Thyroid gland (tissue), 4 donors: ENCODE measurements around the gene CPLANE2. TPM values are rescaled to one million over a fixed set of nuclear protein-coding genes. Genes with fewer than 3 reads are reported as not detected.

Experiments used
- DNase-seq, 2 donors: peaks; one replicate each; pipeline ENCODE4 v3.0.0-alpha.2; 2019
- H3K27ac ChIP-seq, 3 donors: fragments of 200-600 bp; sonication (generic); 1 replicate in 2 of 3; 2 replicates in 1 of 3; pipeline ENCODE4 v1.5.1; 2016 to 2019; ENCODE audit warnings: mild to moderate bottlenecking in 1 of 3, moderate library complexity in 1 of 3
- H3K27me3 ChIP-seq: fragments of 200-600 bp; sonication (generic); one replicate; pipeline ENCODE4 v1.5.1; 2019
- H3K36me3 ChIP-seq, 2 donors: fragments of 200-600 bp; sonication (generic); one replicate each; pipeline ENCODE4 v1.5.1; 2016 to 2019
- H3K4me1 ChIP-seq, 2 donors: fragments of 200-600 bp; sonication (generic); one replicate each; pipeline ENCODE4 v1.5.1; 2017 to 2019
- H3K4me3 ChIP-seq, 3 donors: fragments of 200-600 bp; sonication (generic); replicated peaks in 1 of 3; 1 replicate in 2 of 3; 2 replicates in 1 of 3; pipeline ENCODE4 v1.5.1; 2016; ENCODE audit warnings: mild to moderate bottlenecking in 1 of 3
- H3K9me3 ChIP-seq: fragments of 200-600 bp; sonication (generic); one replicate; pipeline ENCODE4 v1.5.1; 2017
- POLR2A ChIP-seq, 2 donors: fragments of 450-650 bp; IDR thresholded peaks; one replicate each; pipeline ENCODE4 v1.6.1; 2017; ENCODE audit warnings: antibody characterized with exemption in 2 of 2, mild to moderate bottlenecking in 2 of 2, moderate library complexity in 1 of 2
- WGBS, 2 donors: methylation state at CpG; one replicate each; pipeline ENCODE4 v1.1.5; 2017; 5-methylcytosine and 5-hydroxymethylcytosine counted together
- intact Hi-C: fragments of 100-400 bp; cut with DNase I; formaldehyde crosslinking; loops from one replicate; pipeline ENCODE4 v1.15.1; 2023
- total RNA-seq, 4 donors: library from RNA; depleted of rRNA; stranded (reverse); fragments of >200 nt; gene quantifications; one replicate each; pipeline ENCODE4 v1.2.3, GENCODE V29; 2016
- TF ChIP-seq, protein P1 (sequence below), 6 experiments: fragments of 200-600 bp in 3 of 6; fragments of 450-650 bp in 3 of 6; sonication (generic) in 3 of 6; IDR thresholded peaks; one replicate each; pipeline ENCODE4 v1.5.1; 2016 to 2019; ENCODE audit warnings: antibody characterized with exemption in 6 of 6, mild to moderate bottlenecking in 2 of 6, inconsistent platforms in 1 of 6, moderate library complexity in 1 of 6

Gene CPLANE2
- total RNA-seq, 4 donors from 2014 or later, result 4.3 to 21.8 (median 15.3) TPM

DNA sequence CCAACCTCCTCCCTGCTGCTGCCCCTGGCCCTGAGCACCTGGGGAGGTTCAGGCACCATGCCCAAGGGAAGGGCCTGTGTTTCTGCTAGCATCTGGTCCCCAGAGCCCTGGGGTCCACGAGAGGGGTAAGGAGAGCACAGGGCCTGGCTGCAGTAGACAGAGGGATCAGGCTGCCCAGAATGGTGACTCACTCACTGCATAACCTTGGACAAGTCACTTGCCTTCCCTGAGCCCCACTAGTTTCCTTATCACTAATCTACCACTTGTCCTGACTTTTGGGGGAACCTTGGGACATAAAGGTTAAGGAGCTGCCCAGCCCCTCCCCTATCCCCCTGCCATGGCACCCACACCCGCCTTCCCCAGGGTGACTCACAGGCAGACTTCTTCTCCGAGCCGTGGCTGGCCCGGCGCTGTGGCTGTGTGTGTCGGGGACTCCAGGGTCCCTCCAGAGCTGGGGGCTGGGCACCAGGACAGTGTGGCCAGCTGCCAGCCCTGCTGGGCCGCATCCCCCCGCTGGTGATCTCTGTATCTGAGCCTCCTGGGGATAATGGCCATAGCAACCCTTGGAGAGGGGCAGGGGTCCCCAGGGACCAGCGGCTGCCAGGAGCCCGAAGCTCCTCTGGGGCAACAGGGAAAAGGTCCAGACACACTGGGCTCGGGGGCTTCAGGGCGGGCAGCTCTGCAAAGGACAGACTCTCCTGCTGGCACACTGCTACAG, 28.6 kb downstream of the CPLANE2 start:
- Histone ChIP-seq H3K36me3 (no peaks in the 10 kb centered on the region), H3K27me3 (no peaks in the 10 kb centered on the region), H3K27ac (peak overlapping the region in 1 of 3 donors; percentile 5), H3K9me3 (no peaks in the 10 kb centered on the region), H3K4me1 (peaks cover 44 to 56% of the 10 kb centered on the region in 2 donors), H3K4me3 (no peak overlapping the region)
- TF ChIP-seq POLR2A (IDR thresholded peaks at IDR 0.05), result no peak
- TF ChIP-seq, protein P1, sequence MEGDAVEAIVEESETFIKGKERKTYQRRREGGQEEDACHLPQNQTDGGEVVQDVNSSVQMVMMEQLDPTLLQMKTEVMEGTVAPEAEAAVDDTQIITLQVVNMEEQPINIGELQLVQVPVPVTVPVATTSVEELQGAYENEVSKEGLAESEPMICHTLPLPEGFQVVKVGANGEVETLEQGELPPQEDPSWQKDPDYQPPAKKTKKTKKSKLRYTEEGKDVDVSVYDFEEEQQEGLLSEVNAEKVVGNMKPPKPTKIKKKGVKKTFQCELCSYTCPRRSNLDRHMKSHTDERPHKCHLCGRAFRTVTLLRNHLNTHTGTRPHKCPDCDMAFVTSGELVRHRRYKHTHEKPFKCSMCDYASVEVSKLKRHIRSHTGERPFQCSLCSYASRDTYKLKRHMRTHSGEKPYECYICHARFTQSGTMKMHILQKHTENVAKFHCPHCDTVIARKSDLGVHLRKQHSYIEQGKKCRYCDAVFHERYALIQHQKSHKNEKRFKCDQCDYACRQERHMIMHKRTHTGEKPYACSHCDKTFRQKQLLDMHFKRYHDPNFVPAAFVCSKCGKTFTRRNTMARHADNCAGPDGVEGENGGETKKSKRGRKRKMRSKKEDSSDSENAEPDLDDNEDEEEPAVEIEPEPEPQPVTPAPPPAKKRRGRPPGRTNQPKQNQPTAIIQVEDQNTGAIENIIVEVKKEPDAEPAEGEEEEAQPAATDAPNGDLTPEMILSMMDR (IDR thresholded peaks at IDR 0.05), result no peak
- WGBS, 2 donors, result 80 to 87% methylated on average over 4 to 11 of the region's 13 CpGs
- no peak for DNase-seq
- intact Hi-C loops, result no loop called here

DNA sequence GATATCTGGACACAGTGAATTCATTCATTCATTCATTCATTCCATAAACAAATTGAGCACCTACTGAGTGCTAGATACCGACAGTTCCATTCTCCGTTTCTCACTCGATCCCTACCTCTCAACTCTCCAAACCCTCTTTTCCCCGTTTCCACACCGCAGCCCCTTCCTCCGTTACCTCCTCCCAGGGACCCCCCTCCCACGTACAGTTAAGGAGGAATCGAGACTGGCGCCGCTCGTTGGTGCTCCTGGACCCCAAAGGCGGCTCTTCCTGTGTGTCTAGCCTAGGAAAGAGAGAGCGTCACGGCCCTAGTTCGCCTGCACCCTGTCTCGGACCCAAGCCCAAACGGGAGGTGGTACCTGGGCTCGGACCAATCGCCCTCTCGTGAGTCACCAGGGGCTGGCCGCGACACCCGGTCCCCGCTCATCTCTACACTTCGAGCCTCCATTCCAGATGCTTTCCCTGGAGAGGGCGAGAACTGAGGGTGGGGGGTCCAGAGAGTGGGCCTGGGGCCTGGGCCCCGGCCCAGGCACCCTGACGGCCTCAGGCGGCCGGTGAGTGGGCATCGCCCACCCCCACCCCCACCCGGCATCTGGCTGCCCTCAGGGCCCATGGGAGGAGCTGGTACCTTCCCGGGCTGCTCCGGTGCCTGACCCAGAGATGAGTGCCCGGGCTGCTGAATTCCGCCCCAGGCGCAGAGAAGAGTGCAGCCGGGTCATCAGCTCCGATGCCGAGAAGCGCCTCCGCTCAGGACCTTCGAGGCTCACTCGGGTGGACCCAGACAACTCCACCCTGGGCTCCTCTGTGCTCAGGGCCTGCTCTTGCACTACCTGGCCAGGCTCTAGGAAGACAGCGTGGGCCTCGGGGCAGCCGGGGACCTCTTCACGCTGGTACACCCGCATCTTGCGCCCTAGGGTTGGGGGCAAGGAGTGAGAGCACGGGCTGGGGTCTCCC, 29.4 kb downstream of the CPLANE2 start:
- WGBS, 2 donors, result 47 to 55% methylated on average over 23 to 31 of the region's 51 CpGs
- H3K27me3 ChIP-seq, result no peaks in the 10 kb centered on the region
- H3K36me3 ChIP-seq, result no peaks in the 10 kb centered on the region
- H3K9me3 ChIP-seq, result no peaks in the 10 kb centered on the region
- H3K4me3 ChIP-seq, result peak overlapping the region in 1 of 3 donors; percentile 43
- TF ChIP-seq POLR2A (IDR thresholded peaks at IDR 0.05), result no peak
- TF ChIP-seq, protein P1 (IDR thresholded peaks at IDR 0.05), result no peak
- DNase-seq, result no peak
- H3K4me1 ChIP-seq, result peaks cover 37 to 49% of the 10 kb centered on the region in 2 donors
- peak overlapping the region; percentile 70 to 94 (median 93) for H3K27ac ChIP-seq
- intact Hi-C loops, result no loop called here

DNA sequence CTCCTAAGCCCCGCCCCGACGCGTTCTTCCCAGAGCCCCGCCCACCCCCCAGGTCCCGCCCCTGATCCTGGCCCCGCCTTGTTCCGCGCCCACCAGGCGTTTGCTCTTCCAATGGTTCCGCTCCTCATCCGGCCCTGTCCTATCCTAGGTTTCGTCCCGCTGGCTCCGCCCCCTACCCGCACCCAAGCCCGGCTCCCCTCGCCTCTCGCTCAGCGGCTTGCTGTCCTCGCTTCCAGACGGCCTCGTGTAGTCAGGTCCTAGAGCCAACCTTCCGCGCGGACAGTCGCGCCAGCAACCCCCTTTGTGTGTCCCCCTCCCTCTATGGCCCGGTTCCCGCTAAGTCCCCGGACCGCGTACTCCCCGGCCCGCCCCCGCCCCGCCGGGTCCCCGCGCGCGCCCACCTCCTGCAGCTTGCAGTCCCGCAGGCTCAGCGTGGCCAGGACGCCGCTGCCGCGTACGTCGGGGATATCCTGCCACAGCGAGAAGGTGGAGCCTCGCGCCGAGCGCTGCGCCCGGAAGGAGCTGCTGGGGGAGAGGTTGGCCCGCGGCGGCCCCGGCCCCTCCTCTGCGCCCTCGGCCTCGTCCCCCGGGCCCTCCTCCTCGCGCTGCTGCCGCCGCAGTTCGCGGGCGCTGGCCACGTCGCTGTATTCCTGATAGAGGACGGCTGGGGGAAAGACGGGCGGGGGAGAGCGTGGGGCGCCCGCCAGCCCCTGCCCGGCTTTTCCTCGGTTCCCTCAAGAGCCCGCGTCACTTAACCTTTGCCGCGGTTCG, 30.3 kb downstream of the CPLANE2 start:
- H3K9me3 ChIP-seq, result no peaks in the 10 kb centered on the region
- peak; percentile 32 to 88 for TF ChIP-seq POLR2A (IDR thresholded peaks at IDR 0.05)
- TF ChIP-seq, protein P1 (IDR thresholded peaks at IDR 0.05), result no peak
- DNase-seq, result peak; percentile 98 to 99
- 0 to 1% methylated on average over 20 to 41 of the region's 87 CpGs for WGBS, 2 donors
- intact Hi-C loops, result no loop called here
- no peaks in the 10 kb centered on the region for H3K36me3 ChIP-seq
- H3K27ac ChIP-seq, result peak overlapping the region; percentile 70 to 94 (median 93)
- H3K4me3 ChIP-seq, result peak overlapping the region in 2 of 3 donors; percentile 34 to 43
- H3K27me3 ChIP-seq, result no peaks in the 10 kb centered on the region
- peaks cover 34 to 43% of the 10 kb centered on the region in 2 donors for H3K4me1 ChIP-seq

DNA sequence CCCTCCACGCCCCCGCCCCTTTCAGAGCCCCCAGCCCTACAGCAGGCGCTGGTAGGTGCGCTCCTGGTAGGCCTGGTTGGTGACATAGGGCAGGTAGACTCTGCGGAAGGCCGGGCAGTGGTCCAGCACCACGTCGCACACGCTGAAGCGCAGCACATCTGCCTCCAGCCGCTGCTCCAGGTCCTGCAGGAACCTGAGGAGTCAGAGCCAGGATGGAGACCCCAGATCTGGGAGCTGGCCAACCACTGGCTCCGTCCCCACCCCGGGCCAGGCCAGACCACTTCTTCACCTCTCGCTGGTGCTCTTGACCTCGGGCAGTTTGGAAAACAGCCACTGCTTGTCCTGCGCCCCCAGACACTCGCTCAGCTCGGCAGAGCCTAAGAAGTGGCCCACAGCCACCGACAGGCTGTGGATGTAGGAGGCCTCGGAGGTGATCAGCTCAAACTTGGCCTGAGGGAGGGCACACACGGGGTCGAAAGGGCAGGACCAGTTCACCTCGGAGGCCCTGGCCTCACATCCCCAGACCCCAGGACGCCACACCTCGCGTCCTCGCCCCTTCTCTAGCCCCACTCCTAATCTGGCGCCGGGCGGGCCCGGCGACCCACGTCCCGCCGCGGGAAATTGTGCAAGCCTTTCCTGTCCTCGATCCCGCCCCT, 31.0 kb downstream of the CPLANE2 start:
- H3K27me3 ChIP-seq, result no peaks in the 10 kb centered on the region
- H3K36me3 ChIP-seq, result no peaks in the 10 kb centered on the region
- peak overlapping the region in 1 of 3 donors; percentile 39 for H3K4me3 ChIP-seq
- no peak for DNase-seq
- 40 to 50% methylated on average over 17 to 26 of the region's 38 CpGs for WGBS, 2 donors
- H3K9me3 ChIP-seq, result no peaks in the 10 kb centered on the region
- H3K4me1 ChIP-seq, result peaks cover 27 to 36% of the 10 kb centered on the region in 2 donors
- TF ChIP-seq POLR2A (IDR thresholded peaks at IDR 0.05), result no peak
- TF ChIP-seq, protein P1 (IDR thresholded peaks at IDR 0.05), result no peak
- intact Hi-C loops, result no loop called here
- H3K27ac ChIP-seq, result peak overlapping the region; percentile 72 to 94 (median 89)
